ENCODE measurements around the gene CFAP20DC. TPM values are rescaled to one million over a fixed set of nuclear protein-coding genes. Genes with fewer than 3 reads are reported as not detected.

The CFAP20DC gene
- total and polyA plus RNA-seq, 10 of the 15 experiments (the other 5 are each of a cell fraction or from before 2014, with no cell fraction given): 0.53 to 11.6 (median 2.0) TPM

- no peak for ATAC-seq
- TF ChIP-seq, protein P1, sequence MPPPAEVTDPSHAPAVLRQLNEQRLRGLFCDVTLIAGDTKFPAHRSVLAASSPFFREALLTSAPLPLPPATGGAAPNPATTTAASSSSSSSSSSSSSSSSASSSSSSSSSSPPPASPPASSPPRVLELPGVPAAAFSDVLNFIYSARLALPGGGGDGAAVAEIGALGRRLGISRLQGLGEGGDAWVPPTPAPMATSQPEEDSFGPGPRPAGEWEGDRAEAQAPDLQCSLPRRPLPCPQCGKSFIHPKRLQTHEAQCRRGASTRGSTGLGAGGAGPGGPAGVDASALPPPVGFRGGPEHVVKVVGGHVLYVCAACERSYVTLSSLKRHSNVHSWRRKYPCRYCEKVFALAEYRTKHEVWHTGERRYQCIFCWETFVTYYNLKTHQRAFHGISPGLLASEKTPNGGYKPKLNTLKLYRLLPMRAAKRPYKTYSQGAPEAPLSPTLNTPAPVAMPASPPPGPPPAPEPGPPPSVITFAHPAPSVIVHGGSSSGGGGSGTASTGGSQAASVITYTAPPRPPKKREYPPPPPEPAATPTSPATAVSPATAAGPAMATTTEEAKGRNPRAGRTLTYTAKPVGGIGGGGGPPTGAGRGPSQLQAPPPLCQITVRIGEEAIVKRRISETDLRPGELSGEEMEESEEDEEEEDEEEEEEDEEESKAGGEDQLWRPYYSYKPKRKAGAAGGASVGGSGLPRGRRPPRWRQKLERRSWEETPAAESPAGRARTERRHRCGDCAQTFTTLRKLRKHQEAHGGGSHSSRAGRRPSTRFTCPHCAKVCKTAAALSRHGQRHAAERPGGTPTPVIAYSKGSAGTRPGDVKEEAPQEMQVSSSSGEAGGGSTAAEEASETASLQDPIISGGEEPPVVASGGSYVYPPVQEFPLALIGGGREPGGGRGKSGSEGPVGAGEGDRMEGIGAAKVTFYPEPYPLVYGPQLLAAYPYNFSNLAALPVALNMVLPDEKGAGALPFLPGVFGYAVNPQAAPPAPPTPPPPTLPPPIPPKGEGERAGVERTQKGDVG (CRISPR knock-in tag; IDR thresholded peaks at IDR 0.05): no peak
- TF ChIP-seq KDM1A (IDR thresholded peaks at IDR 0.05; ENCODE audit: borderline replicate concordance) (no peak), WRNIP1 (IDR thresholded peaks at IDR 0.05; ENCODE audit: borderline replicate concordance, low read depth, low read length) (no peak), POLR2AphosphoS2 (IDR thresholded peaks at IDR 0.05; ENCODE audit: low read depth, low read length) (no peak), SP1 (IDR thresholded peaks at IDR 0.05; ENCODE audit: low read depth, low read length) (no peak), TCF12 (IDR thresholded peaks at IDR 0.05; ENCODE audit: low read depth, low read length) (no peak), SREBF2 (IDR thresholded peaks at IDR 0.05; ENCODE audit: low read length) (no peak), GATAD2B (conservative IDR thresholded peaks at IDR 0.05; ENCODE audit: low read depth) (no peak), LARP7 (IDR thresholded peaks at IDR 0.05) (no peak), CBFB (IDR thresholded peaks at IDR 0.05; ENCODE audit: low read depth) (no peak), NR2F1 (conservative IDR thresholded peaks at IDR 0.05) (no peak), BHLHE40 (IDR thresholded peaks at IDR 0.05; ENCODE audit: borderline replicate concordance in 1 of 2, low read depth in 2 of 2, low read length in 1 of 2) (no peak), ZBTB33 (IDR thresholded peaks at IDR 0.05) (no peak)
- TF ChIP-seq, protein P2, sequence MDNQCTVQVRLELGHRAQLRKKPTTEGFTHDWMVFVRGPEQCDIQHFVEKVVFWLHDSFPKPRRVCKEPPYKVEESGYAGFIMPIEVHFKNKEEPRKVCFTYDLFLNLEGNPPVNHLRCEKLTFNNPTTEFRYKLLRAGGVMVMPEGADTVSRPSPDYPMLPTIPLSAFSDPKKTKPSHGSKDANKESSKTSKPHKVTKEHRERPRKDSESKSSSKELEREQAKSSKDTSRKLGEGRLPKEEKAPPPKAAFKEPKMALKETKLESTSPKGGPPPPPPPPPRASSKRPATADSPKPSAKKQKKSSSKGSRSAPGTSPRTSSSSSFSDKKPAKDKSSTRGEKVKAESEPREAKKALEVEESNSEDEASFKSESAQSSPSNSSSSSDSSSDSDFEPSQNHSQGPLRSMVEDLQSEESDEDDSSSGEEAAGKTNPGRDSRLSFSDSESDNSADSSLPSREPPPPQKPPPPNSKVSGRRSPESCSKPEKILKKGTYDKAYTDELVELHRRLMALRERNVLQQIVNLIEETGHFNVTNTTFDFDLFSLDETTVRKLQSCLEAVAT (IDR thresholded peaks at IDR 0.05): no peak
- TF ChIP-seq, protein P3, sequence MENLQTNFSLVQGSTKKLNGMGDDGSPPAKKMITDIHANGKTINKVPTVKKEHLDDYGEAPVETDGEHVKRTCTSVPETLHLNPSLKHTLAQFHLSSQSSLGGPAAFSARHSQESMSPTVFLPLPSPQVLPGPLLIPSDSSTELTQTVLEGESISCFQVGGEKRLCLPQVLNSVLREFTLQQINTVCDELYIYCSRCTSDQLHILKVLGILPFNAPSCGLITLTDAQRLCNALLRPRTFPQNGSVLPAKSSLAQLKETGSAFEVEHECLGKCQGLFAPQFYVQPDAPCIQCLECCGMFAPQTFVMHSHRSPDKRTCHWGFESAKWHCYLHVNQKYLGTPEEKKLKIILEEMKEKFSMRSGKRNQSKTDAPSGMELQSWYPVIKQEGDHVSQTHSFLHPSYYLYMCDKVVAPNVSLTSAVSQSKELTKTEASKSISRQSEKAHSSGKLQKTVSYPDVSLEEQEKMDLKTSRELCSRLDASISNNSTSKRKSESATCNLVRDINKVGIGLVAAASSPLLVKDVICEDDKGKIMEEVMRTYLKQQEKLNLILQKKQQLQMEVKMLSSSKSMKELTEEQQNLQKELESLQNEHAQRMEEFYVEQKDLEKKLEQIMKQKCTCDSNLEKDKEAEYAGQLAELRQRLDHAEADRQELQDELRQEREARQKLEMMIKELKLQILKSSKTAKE (IDR thresholded peaks at IDR 0.05; ENCODE audit: low read depth, poor library complexity, severe bottlenecking): no peak
These were observed 225.0 kb downstream of the CFAP20DC start for GRCh38 chr3:58824777-58825176.

More at GRCh38 chr3:58824777-58825176, 225.0 kb downstream of the CFAP20DC start:
- Histone ChIP-seq H3K4me1 (ENCODE audit: control insufficient read depth, insufficient read depth, low read length) (no peaks in the 10 kb centered on the region), H3K27ac (ENCODE audit: control insufficient read depth, insufficient read depth) (no peak overlapping the region), H4K20me1 (ENCODE audit: control insufficient read depth, insufficient read depth) (no peaks in the 10 kb centered on the region), H3K9me3 (replicated peaks; ENCODE audit: control insufficient read depth, insufficient read depth, low read length) (no peaks in the 10 kb centered on the region), H3K36me3 (ENCODE audit: control insufficient read depth in 2 of 2, insufficient read depth in 2 of 2, low read length in 1 of 2) (no peaks in the 10 kb centered on the region), H3K4me2 (ENCODE audit: control insufficient read depth, insufficient read depth) (no peak overlapping the region), H3K79me2 (ENCODE audit: control insufficient read depth, insufficient read depth, low read length) (no peaks in the 10 kb centered on the region), H3K9ac (ENCODE audit: control insufficient read depth, insufficient read depth, low read length) (no peak overlapping the region), H2AFZ (ENCODE audit: control insufficient read depth, low read depth, low read length) (no peak overlapping the region), H3K4me3 (no peak overlapping the region), H3K27me3 (replicated peaks in 1 of 2; ENCODE audit: control insufficient read depth in 2 of 2, insufficient read depth in 2 of 2, low read length in 1 of 2) (no peaks in the 10 kb centered on the region)
- 71% methylated on average over 1 of the region's 1 CpG for WGBS (ENCODE audit: insufficient coverage, insufficient replicate concordance, low lambda C conversion rate, missing lambda C conversion rate)
- RAD21 ChIA-PET (ENCODE audit: unreplicated experiment): interaction anchor here (0.7 to 6.8 kb wide), 28 partner anchors 11 to 1033 kb away, joined by 3 to 102 read pairs (median 4); no protein-coding TSS in a partner anchor
- BruUV-seq (replicated peaks): no TSS peak
- FAIRE-seq (no peak), DNase-seq (ENCODE audit: low read depth, low spot score) (no peak)
- CTCF ChIA-PET: interaction anchor here (0.6 to 7.6 kb wide), 53 partner anchors 12 to 1186 kb away, joined by 3 to 180 read pairs (median 5); no protein-coding TSS in a partner anchor
- intact Hi-C loops (cut with micrococcal nuclease; ENCODE audit: unreplicated experiment): loop anchor here (1.0 to 10.0 kb wide), 3 partner anchors 170 to 229 kb away; no protein-coding TSS in a partner anchor
- SMC1A ChIA-PET (ENCODE audit: uncharacterized antibody, unreplicated experiment): interaction anchor here (0.6 to 6.4 kb wide), 57 partner anchors 12 to 1037 kb away, joined by 3 to 136 read pairs (median 4); partner anchors contain the start of gene CFAP20DC
- POLR2A ChIA-PET: interaction anchor here (0.6 to 0.9 kb wide), 3 partner anchors 38 to 182 kb away, joined by 3 read pairs; no protein-coding TSS in a partner anchor
- in situ Hi-C loops (cut with MboI): loop anchor here (10.0 kb wide), 1 partner anchor 230 kb away; the partner anchor contains the start of gene CFAP20DC
